Mesenchymal stem cell (in vitro differentiated cells and primary cell): ENCODE results near the gene MTHFSD.

Source experiments
- DNase-seq: peaks from one replicate; pipeline ENCODE4 v3.0.0-alpha.2; 2013
- H2AFZ ChIP-seq: one replicate; pipeline ENCODE4 v1.6.1; 2013; ENCODE audit warnings: low read depth, mild to moderate bottlenecking, control low read depth, inconsistent platforms, low read length, moderate library complexity
- H2AK5ac ChIP-seq: 2 replicates; pipeline ENCODE4 v1.6.1; 2013; ENCODE audit warnings: low read length, moderate library complexity, mild to moderate bottlenecking, inconsistent platforms; ENCODE audit not compliant: severe bottlenecking
- H2BK120ac ChIP-seq: one replicate; pipeline ENCODE4 v1.6.1; 2013; ENCODE audit warnings: low read depth, mild to moderate bottlenecking, inconsistent platforms, low read length, moderate library complexity
- H2BK12ac ChIP-seq, 2 experiments: one replicate each; pipeline ENCODE4 v1.6.1; 2013; ENCODE audit warnings: inconsistent platforms in 2 of 2, low read length in 2 of 2, mild to moderate bottlenecking in 2 of 2, moderate library complexity in 2 of 2, control low read depth in 1 of 2
- H2BK15ac ChIP-seq: one replicate; pipeline ENCODE4 v1.6.1; 2013; ENCODE audit warnings: mild to moderate bottlenecking, low read depth, inconsistent platforms; ENCODE audit not compliant: poor library complexity, severe bottlenecking
- H2BK5ac ChIP-seq: 2 replicates; pipeline ENCODE4 v1.6.1; 2013; ENCODE audit warnings: low read depth, mild to moderate bottlenecking, low read length, control low read depth, inconsistent platforms; ENCODE audit not compliant: poor library complexity, severe bottlenecking
- H3K14ac ChIP-seq, 2 experiments: one replicate each; pipeline ENCODE4 v1.6.1; 2013; ENCODE audit warnings: inconsistent platforms in 2 of 2, low read length in 2 of 2, control low read depth in 1 of 2, mild to moderate bottlenecking in 1 of 2, moderate library complexity in 1 of 2
- H3K18ac ChIP-seq, 2 experiments: one replicate each; pipeline ENCODE4 v1.6.1; 2013; ENCODE audit warnings: inconsistent platforms in 2 of 2, low read length in 2 of 2, control low read depth in 1 of 2, low read depth in 1 of 2, mild to moderate bottlenecking in 1 of 2
- H3K23ac ChIP-seq, 2 experiments: one replicate each; pipeline ENCODE4 v1.6.1; 2013; ENCODE audit warnings: inconsistent platforms in 2 of 2, low read length in 2 of 2, mild to moderate bottlenecking in 2 of 2, moderate library complexity in 2 of 2, control low read depth in 1 of 2
- H3K27ac ChIP-seq: 2 replicates; pipeline ENCODE4 v1.5.1; 2013; ENCODE audit warnings: mild to moderate bottlenecking, moderate library complexity, low read length, control low read depth, inconsistent platforms; ENCODE audit not compliant: poor library complexity, severe bottlenecking
- H3K27me3 ChIP-seq, 2 experiments: 2 replicates each; pipeline versions ENCODE4 v1.6.1 to v1.7.0; 2013; ENCODE audit warnings: low read length in 2 of 2, mild to moderate bottlenecking in 2 of 2, moderate library complexity in 2 of 2, control low read depth in 1 of 2, inconsistent platforms in 1 of 2; ENCODE audit not compliant: control insufficient read depth in 1 of 2, insufficient read depth in 1 of 2
- H3K36me3 ChIP-seq, 2 experiments: 2 replicates each; pipeline versions ENCODE4 v1.6.1 to v1.7.0; 2013; ENCODE audit warnings: low read length in 2 of 2, control low read depth in 1 of 2, inconsistent platforms in 1 of 2, low read depth in 1 of 2, mild to moderate bottlenecking in 1 of 2; ENCODE audit not compliant: insufficient read depth in 2 of 2, control insufficient read depth in 1 of 2
- H3K4ac ChIP-seq, 2 experiments: one replicate each; pipeline ENCODE4 v1.6.1; 2013; ENCODE audit warnings: inconsistent platforms in 2 of 2, low read length in 2 of 2, mild to moderate bottlenecking in 2 of 2, moderate library complexity in 2 of 2, control low read depth in 1 of 2, low read depth in 1 of 2
- H3K4me1 ChIP-seq: 2 replicates; pipeline ENCODE4 v1.6.1; 2013; ENCODE audit warnings: low read depth, low read length, control low read depth; ENCODE audit not compliant: control insufficient read depth, insufficient read depth
- H3K4me2 ChIP-seq: 2 replicates; pipeline ENCODE4 v1.6.1; 2013; ENCODE audit warnings: low read length, mild to moderate bottlenecking, inconsistent platforms; ENCODE audit not compliant: poor library complexity, severe bottlenecking
- H3K4me3 ChIP-seq, 2 experiments: 2 replicates each; pipeline versions ENCODE4 v1.5.1 to v1.7.0; 2013; ENCODE audit warnings: low read length in 2 of 2, mild to moderate bottlenecking in 2 of 2, control low read depth in 1 of 2, low read depth in 1 of 2; ENCODE audit not compliant: insufficient read depth in 1 of 2
- H3K79me1 ChIP-seq: replicated peaks from 2 replicates; pipeline ENCODE4 v1.6.1; 2013; ENCODE audit warnings: mild to moderate bottlenecking, control low read depth, low read length, inconsistent platforms; ENCODE audit not compliant: poor library complexity, severe bottlenecking
- H3K9ac ChIP-seq: 2 replicates; pipeline ENCODE4 v1.7.0; 2013; ENCODE audit warnings: mild to moderate bottlenecking, low read length, moderate library complexity
- H3K9me3 ChIP-seq: 2 replicates; pipeline ENCODE4 v1.7.0; 2013; ENCODE audit warnings: mild to moderate bottlenecking, low read length; ENCODE audit not compliant: control insufficient read depth
- H4K8ac ChIP-seq: one replicate; pipeline ENCODE4 v1.6.1; 2013; ENCODE audit warnings: inconsistent platforms, mild to moderate bottlenecking, low read length, moderate library complexity
- H4K91ac ChIP-seq: one replicate; pipeline ENCODE4 v1.6.1; 2013; ENCODE audit warnings: mild to moderate bottlenecking, low read length, inconsistent platforms
- WGBS: methylation state at CpG from one replicate; pipeline ENCODE4 v1.1.7; 2013; ENCODE audit warnings: mixed read lengths; 5-methylcytosine and 5-hydroxymethylcytosine counted together

MTHFSD gene

GRCh38 chr16:86513471-86514277 is 41.4 kb downstream of the MTHFSD start:
- no peaks in the 10 kb centered on the region for H3K9me3 ChIP-seq
- no peak overlapping the region for H2AFZ ChIP-seq
- H3K27ac ChIP-seq = no peak overlapping the region
- under 1% methylated on average over 27 of the region's 35 CpGs for WGBS
- no peak overlapping the region for H4K8ac ChIP-seq
- H3K18ac ChIP-seq = peak overlapping the region; percentile 46 to 73
- H3K4me2 ChIP-seq = peak overlapping the region; percentile 20
- peak overlapping the region in 1 of 2 experiments; percentile 15 for H3K4ac ChIP-seq
- H3K79me1 ChIP-seq = no peaks in the 10 kb centered on the region
- H2BK15ac ChIP-seq = no peak overlapping the region
- peaks cover 77 to 81% of the 10 kb centered on the region in 2 experiments for H3K27me3 ChIP-seq
- no peak overlapping the region for H4K91ac ChIP-seq
- DNase-seq = peak; percentile 60
- H3K4me1 ChIP-seq = peaks cover 39% of the 10 kb centered on the region
- no peak overlapping the region for H3K9ac ChIP-seq
- H3K23ac ChIP-seq = no peak overlapping the region
- peak overlapping the region; percentile 50 for H2BK120ac ChIP-seq
- H3K14ac ChIP-seq = no peak overlapping the region
- H2BK12ac ChIP-seq = no peak overlapping the region
- H3K4me3 ChIP-seq = no peak overlapping the region
- H2BK5ac ChIP-seq = no peak overlapping the region
- no peak overlapping the region for H2AK5ac ChIP-seq
- no peaks in the 10 kb centered on the region for H3K36me3 ChIP-seq

- peak; percentile 71 for DNase-seq
- H3K23ac ChIP-seq = peak overlapping the region; percentile 99 to 100
- no peak overlapping the region for H3K4me2 ChIP-seq
- no peaks in the 10 kb centered on the region for H3K36me3 ChIP-seq
- peak overlapping the region; percentile 87 to 100 for H3K18ac ChIP-seq
- H2AFZ ChIP-seq = no peak overlapping the region
- H3K27me3 ChIP-seq = peaks cover 74 to 82% of the 10 kb centered on the region in 2 experiments
- no peak overlapping the region for H2AK5ac ChIP-seq
- H4K8ac ChIP-seq = peak overlapping the region; percentile 92
- no peak overlapping the region for H3K27ac ChIP-seq
- peak overlapping the region; percentile 84 for H2BK15ac ChIP-seq
- H2BK120ac ChIP-seq = peak overlapping the region; percentile 42
- H4K91ac ChIP-seq = peak overlapping the region; percentile 94
- H3K4me1 ChIP-seq = peaks cover 45% of the 10 kb centered on the region
- no peak overlapping the region for H3K4me3 ChIP-seq
- under 1% methylated on average over 23 of the region's 29 CpGs for WGBS
- no peaks in the 10 kb centered on the region for H3K9me3 ChIP-seq
- peak overlapping the region; percentile 79 to 100 for H3K14ac ChIP-seq
- no peak overlapping the region for H2BK5ac ChIP-seq
- no peaks in the 10 kb centered on the region for H3K79me1 ChIP-seq
- H3K9ac ChIP-seq = no peak overlapping the region
- H3K4ac ChIP-seq = peak overlapping the region; percentile 83 to 98
- H2BK12ac ChIP-seq = peak overlapping the region; percentile 67 to 70
Measured at GRCh38 chr16:86512860-86513470, 42.1 kb downstream of the MTHFSD start.

- Histone ChIP-seq H3K4ac (peak overlapping the region; percentile 83 to 98), H2AK5ac (no peak overlapping the region), H3K9ac (no peak overlapping the region), H3K27ac (no peak overlapping the region), H3K18ac (peak overlapping the region; percentile 87 to 100), H2BK12ac (peak overlapping the region; percentile 67 to 70), H3K4me2 (no peak overlapping the region), H3K36me3 (no peaks in the 10 kb centered on the region), H2BK120ac (peak overlapping the region; percentile 42), H3K4me1 (peaks cover 48% of the 10 kb centered on the region), H4K8ac (peak overlapping the region; percentile 92), H3K23ac (peak overlapping the region; percentile 30 to 100), H4K91ac (peak overlapping the region; percentile 94), H3K14ac (peak overlapping the region; percentile 79 to 100), H3K4me3 (no peak overlapping the region), H2BK5ac (no peak overlapping the region), H2AFZ (no peak overlapping the region), H3K27me3 (peaks cover 74 to 85% of the 10 kb centered on the region in 2 experiments), H3K79me1 (no peaks in the 10 kb centered on the region), H3K9me3 (no peaks in the 10 kb centered on the region), H2BK15ac (peak overlapping the region; percentile 86)
- peak; percentile 54 for DNase-seq
- WGBS = under 1% methylated on average over 24 of the region's 24 CpGs
Measured at GRCh38 chr16:86512301-86512859, 42.7 kb downstream of the MTHFSD start.
